ENCODE data around the gene SOX6. TPM values are rescaled to one million over a fixed set of nuclear protein-coding genes. Genes with fewer than 3 reads are reported as not detected.

The SOX6 gene
- total RNA-seq, 4 donors from 2014 or later = 1.6 to 22.7 (median 6.9) TPM

DNA sequence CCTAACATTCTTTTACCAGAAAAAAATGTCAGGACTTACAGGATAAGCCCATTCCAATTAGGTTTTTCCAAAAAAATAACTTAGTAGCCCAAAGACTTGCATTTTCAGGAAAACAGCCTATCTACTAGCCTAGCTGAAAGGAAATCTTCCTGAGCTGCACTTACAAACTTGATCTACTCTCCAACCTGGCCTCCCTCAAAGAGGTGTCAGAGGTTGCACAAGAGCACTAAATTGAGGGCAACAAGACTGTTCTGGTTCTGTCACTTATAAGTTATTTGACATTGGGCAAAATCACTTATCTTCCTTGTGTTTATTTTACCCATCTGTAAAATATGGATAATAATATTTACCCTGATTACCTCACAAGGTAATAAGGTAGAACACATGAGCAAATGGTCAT lies 7.9 kb upstream of the SOX6 start:
- peaks cover 0 to 9% (median 3%) of the 10 kb centered on the region in 4 donors for H3K4me1 ChIP-seq
- no peaks in the 10 kb centered on the region for H3K36me3 ChIP-seq
- TF ChIP-seq, protein P1, sequence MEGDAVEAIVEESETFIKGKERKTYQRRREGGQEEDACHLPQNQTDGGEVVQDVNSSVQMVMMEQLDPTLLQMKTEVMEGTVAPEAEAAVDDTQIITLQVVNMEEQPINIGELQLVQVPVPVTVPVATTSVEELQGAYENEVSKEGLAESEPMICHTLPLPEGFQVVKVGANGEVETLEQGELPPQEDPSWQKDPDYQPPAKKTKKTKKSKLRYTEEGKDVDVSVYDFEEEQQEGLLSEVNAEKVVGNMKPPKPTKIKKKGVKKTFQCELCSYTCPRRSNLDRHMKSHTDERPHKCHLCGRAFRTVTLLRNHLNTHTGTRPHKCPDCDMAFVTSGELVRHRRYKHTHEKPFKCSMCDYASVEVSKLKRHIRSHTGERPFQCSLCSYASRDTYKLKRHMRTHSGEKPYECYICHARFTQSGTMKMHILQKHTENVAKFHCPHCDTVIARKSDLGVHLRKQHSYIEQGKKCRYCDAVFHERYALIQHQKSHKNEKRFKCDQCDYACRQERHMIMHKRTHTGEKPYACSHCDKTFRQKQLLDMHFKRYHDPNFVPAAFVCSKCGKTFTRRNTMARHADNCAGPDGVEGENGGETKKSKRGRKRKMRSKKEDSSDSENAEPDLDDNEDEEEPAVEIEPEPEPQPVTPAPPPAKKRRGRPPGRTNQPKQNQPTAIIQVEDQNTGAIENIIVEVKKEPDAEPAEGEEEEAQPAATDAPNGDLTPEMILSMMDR (IDR thresholded peaks at IDR 0.05) = no peak
- no peak for TF ChIP-seq POLR2AphosphoS5 (IDR thresholded peaks at IDR 0.05)
- no peak for TF ChIP-seq POLR2A (IDR thresholded peaks at IDR 0.05)
- TF ChIP-seq EP300 (IDR thresholded peaks at IDR 0.05; ENCODE audit: low read depth) = no peak
- no peak overlapping the region for H3K27ac ChIP-seq
- intact Hi-C loops (cut with DNase I; ENCODE audit: low total_unique reads) = no loop called here
- DNase-seq = no peak
- no peak overlapping the region for H3K4me3 ChIP-seq
- no peaks in the 10 kb centered on the region for H3K27me3 ChIP-seq
- no peaks in the 10 kb centered on the region for H3K9me3 ChIP-seq
- in situ Hi-C loops (cut with MboI; ENCODE audit: low pct_ligation_motif_present in 1 of 4, low pct_unique_long_range_greater_than_20kb in 1 of 4, low sequenced_read_pairs in 3 of 4) = no loop called here

DNA sequence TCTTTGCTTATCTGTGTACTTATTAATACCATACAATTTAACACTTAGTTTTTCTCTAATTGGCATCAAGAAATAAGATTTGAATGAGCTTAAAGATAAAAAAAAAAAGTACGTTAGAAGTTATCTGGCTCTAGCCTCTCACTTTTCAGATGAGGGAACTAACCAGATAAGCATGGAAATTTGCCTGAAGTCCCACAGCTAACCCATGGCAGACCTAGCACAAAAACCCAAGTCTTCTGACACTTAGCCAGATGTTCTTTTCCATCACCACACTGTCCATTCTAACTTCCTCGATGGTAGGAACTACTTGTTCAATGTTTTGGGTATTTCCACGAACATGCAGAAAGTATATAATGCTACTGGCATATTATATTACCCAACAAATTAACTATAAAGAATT lies 7.4 kb upstream of the SOX6 start:
- no peak for DNase-seq
- Histone ChIP-seq H3K9me3 (no peaks in the 10 kb centered on the region), H3K27ac (no peak overlapping the region), H3K4me3 (no peak overlapping the region), H3K36me3 (no peaks in the 10 kb centered on the region), H3K27me3 (no peaks in the 10 kb centered on the region), H3K4me1 (peaks cover 0 to 9% (median 3%) of the 10 kb centered on the region in 4 donors)
- intact Hi-C loops (cut with DNase I; ENCODE audit: low total_unique reads) (no loop called here), in situ Hi-C loops (cut with MboI; ENCODE audit: low pct_ligation_motif_present in 1 of 4, low pct_unique_long_range_greater_than_20kb in 1 of 4, low sequenced_read_pairs in 3 of 4) (no loop called here)
- no peak for TF ChIP-seq EP300 (IDR thresholded peaks at IDR 0.05; ENCODE audit: low read depth)
- TF ChIP-seq POLR2AphosphoS5 (IDR thresholded peaks at IDR 0.05) = no peak
- TF ChIP-seq, protein P1 (IDR thresholded peaks at IDR 0.05) = no peak
- TF ChIP-seq POLR2A (IDR thresholded peaks at IDR 0.05) = no peak
- WGBS, 2 donors (ENCODE audit: low coverage in 1 of 2) = 77 to 80% methylated on average over 3 of the region's 3 CpGs

DNA sequence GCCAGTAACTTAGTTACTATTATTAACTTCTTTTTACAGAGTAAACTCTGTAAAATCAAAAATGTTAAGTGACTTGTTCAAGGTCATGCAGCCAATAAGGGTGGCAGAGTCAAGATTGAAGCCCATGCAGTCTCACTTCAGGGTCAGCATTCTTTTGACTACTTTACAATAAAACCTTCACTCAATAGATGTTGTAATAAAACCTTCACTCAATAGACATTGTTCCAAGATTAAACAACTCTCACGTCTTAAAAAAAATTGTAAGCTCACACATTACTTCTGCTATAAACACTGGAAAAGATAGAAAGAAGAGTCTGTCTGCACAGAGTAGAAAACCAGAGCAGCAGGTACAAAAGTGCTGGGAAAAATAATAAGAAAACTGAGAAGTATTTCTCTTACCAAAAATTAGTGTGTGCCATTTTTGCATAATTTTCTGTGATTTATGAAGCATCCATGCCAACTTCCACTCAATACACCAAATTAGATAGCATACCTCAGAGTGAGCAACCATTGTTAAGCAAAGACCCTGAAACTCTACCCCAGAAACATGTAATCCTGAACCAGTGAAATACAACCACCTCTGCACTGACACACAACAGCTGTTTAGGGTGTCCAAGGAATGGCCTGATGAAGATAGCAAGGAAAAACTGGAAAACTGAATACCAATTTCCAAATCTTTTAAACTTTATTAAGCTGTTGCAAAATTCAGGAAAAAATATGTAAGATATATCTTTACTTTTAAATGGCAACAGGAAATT lies 4.9 kb upstream of the SOX6 start:
- no peaks in the 10 kb centered on the region for H3K9me3 ChIP-seq
- DNase-seq = no peak
- WGBS, 2 donors (ENCODE audit: low coverage in 1 of 2) = 35 to 67% methylated on average over 1 of the region's 1 CpG
- no peaks in the 10 kb centered on the region for H3K27me3 ChIP-seq
- H3K27ac ChIP-seq = no peak overlapping the region
- peaks cover 0 to 15% (median 3%) of the 10 kb centered on the region in 4 donors for H3K4me1 ChIP-seq
- no peaks in the 10 kb centered on the region for H3K36me3 ChIP-seq
- in situ Hi-C loops (cut with MboI; ENCODE audit: low pct_ligation_motif_present in 1 of 4, low pct_unique_long_range_greater_than_20kb in 1 of 4, low sequenced_read_pairs in 3 of 4) = no loop called here
- no peak overlapping the region for H3K4me3 ChIP-seq
- intact Hi-C loops (cut with DNase I; ENCODE audit: low total_unique reads) = no loop called here
- no peak for TF ChIP-seq EP300 (IDR thresholded peaks at IDR 0.05; ENCODE audit: low read depth)
- TF ChIP-seq POLR2A (IDR thresholded peaks at IDR 0.05) = no peak
- TF ChIP-seq, protein P1 (IDR thresholded peaks at IDR 0.05) = no peak
- no peak for TF ChIP-seq POLR2AphosphoS5 (IDR thresholded peaks at IDR 0.05)

DNA sequence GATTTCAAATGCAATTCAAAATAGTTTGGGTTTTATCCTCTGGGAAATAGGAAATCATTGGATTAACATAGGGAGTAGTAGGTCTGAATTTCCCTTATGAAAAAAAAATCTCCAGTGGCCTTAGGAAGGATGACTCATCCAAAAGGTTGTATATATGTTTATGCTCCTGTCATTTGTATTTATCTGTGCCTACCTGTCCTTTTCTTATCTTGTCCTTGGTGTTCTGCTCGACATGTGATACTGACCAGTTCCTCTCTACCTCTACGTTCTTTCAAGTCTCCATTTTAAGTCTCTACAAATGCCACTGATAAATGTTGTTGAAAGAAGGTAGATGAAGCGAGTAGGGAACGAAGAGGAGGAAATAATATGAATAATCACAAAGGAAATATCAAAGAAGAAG lies 3.0 kb upstream of the SOX6 start:
- 66 to 86% methylated on average over 4 of the region's 4 CpGs for WGBS, 2 donors (ENCODE audit: low coverage in 1 of 2)
- Histone ChIP-seq H3K4me1 (peaks cover 0 to 6% (median 0%) of the 10 kb centered on the region in 4 donors), H3K27me3 (no peaks in the 10 kb centered on the region), H3K27ac (no peak overlapping the region), H3K36me3 (no peaks in the 10 kb centered on the region), H3K4me3 (no peak overlapping the region), H3K9me3 (no peaks in the 10 kb centered on the region)
- intact Hi-C loops (cut with DNase I; ENCODE audit: low total_unique reads) = no loop called here
- TF ChIP-seq POLR2A (IDR thresholded peaks at IDR 0.05) (no peak), EP300 (IDR thresholded peaks at IDR 0.05; ENCODE audit: low read depth) (no peak), POLR2AphosphoS5 (IDR thresholded peaks at IDR 0.05) (no peak)
- TF ChIP-seq, protein P1 (IDR thresholded peaks at IDR 0.05) = no peak
- in situ Hi-C loops (cut with MboI; ENCODE audit: low pct_ligation_motif_present in 1 of 4, low pct_unique_long_range_greater_than_20kb in 1 of 4, low sequenced_read_pairs in 3 of 4) = no loop called here
- DNase-seq = no peak
